Non-pigmented ciliary epithelial cell (primary cell): ENCODE results near the gene KRT4.

ENCODE experiments used
- DNase-seq: peaks from one replicate; pipeline ENCODE4 v3.0.0-alpha.2; 2010; ENCODE audit warnings: low read depth

Gene KRT4

DNA sequence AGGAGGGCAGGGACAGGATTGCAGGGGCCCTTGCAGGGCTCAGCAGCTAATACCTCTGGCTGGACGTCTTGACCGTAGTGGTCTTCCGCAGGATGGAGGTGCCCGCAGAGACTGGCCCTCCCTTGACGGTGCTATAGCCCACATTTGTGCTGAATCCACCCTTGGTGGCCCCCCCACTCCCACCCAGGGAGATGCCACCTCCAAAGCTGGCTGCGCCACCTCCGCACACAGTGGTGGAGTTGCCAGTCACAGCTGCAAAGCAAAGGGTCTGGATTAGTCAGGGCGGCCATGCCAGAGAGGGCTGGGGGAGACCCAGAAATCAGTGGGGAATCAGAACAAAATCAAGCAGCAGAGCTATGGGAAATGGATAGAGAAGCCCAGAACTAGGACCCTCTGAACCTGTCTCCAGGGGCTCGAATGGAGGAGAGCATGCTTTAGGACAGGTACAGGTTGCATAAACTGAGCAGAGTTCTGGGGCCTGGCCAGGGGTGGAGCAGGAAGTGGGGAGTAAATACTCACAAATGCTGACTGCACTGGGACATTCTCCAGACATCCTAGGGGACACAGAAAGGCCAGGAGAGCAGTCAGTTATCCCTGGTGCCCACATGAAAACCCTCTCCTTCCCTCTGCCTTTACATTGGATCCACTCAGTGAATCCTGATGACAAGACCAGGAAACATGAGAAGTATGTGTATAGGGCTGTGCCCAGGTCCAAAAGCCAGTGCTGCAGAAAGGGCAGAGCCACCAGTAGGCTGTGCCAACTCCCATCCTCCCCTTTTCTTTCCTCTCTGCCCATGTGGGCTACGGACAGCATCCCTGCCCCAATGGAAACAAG is 8.1 kb upstream of the KRT4 start:
- DNase-seq: no peak

DNA sequence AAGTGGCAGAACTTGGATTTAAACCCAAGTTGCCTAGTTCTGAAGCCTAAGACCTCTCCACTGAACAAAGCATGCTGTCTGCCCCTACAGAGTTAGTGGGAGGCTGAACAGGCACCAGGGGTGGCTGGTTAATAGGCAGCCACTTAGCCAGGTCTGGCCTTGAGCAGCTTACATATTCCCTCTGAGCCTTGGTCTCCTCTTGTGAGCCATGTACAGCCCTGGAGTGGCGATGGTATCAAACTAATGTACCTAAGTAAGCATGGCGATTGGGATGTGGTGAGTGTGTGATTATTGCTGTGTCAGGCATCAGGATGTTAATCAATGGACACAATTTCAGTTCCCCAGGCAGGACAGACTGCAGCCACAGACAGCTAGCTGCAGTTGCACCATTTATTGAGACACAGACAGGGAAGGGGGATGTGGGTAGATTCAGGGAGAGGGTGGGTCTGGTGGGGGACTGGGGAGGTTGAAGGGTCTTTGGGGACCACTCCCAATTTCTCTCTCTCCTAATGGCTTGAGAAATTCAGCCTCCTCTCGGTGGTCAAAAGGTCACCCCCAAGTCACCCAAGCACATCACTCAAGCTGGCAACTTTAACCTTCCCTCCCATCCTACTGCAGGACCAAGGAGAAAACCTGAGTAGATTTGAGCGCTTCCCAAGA is 7.3 kb upstream of the KRT4 start:
- no peak for DNase-seq

DNA sequence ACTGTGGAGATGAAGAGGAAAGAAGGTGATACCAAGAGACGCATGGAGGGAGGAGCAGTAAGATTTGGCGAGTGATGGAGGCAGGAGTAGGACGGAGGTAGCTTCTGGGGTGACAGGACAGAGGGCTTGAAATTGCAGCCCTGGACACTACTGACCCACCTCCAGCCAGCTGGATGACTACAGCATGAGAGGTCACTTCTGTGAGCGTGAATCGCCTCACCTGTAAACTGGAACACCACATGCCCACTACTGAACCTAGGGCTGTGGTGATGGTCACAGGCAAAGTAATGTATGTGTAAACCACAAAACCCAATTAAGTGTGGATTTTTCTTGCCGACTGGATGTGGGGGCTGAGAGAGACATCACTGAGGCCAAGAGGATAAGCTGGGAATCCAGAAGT is 6.6 kb upstream of the KRT4 start:
- DNase-seq: no peak

DNA sequence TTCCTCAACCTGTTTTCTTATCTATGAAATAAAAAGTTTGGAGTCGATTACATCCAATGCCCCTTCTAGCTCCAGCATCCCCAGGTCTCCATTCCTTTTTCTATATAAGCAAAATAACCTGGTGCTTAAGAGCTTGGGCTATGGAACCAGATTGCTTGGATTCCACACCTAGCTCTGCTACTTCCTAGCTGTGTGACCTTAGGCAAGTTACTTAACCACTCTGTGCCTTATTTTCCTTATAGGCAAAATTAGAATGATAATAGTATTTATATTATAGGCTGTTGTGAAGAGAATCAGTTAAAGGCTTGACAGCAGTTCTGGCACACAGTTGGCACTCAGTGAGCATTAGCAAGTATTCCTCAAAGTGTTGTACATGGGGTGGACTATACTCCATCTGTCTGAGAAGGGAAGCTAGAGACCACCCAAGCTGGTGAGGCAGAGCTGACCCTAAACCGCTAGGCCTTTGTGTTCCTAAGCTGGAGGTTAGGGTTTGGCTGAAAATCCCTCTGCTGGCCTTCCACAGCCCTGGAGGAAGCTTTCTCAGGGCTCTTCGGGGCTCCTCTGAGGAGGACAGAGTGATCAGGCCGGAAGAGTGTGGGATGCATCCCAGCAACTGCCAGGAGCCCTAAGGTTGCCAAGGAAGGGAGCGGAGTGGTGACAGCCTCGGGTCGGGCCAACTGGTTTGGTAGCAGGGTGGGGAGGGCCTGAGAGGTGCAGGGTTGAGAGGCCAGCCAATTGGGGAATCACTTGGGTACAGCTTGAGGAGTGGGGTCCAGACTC is 6.0 kb upstream of the KRT4 start:
- DNase-seq: no peak

DNA sequence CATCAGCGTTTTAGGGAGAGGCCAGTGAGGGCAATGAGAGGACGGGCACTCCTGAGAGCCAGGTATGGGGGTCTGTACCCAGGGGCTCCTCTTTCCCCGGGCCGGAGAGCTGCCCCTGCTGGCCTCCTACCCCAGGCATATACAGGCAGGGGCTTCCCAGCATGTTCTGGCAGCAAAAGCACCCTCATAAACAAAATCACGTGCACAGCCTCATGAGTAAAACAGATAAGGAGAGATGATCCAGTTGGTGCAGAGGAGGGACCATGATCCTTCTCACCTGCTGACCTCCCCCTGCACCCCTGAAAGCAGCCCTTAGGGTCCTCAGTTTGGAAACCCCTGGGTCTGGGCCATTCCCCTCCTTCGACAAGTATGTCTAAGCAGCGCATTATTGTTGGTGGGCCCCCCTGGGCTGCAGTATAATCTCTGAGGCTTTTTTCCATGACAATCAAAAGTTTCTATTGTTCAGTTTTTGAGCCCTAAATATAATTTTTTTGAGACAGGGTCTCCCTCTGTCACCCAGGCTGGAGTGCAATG is 5.0 kb upstream of the KRT4 start:
- DNase-seq: no peak

DNA sequence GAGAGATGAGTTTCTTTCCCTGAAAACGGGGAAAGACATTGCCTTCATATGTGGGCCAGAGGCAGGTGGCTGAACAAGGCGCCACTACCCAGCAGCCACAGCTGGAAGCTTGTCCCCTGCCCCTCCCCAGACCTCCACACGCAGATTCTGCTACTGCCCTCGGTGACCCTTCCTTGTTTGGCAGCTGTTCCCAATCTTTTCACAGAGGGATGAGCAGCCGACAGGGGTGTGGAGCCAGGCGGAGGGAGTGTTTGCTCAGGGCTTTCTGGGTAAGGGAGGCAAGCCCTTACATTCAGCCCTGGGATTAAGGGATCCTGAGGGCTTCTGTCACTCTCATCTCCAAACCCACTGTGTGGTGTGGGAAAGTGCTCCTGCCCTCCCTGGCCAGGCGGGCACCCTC is 4.5 kb upstream of the KRT4 start:
- DNase-seq: no peak

DNA sequence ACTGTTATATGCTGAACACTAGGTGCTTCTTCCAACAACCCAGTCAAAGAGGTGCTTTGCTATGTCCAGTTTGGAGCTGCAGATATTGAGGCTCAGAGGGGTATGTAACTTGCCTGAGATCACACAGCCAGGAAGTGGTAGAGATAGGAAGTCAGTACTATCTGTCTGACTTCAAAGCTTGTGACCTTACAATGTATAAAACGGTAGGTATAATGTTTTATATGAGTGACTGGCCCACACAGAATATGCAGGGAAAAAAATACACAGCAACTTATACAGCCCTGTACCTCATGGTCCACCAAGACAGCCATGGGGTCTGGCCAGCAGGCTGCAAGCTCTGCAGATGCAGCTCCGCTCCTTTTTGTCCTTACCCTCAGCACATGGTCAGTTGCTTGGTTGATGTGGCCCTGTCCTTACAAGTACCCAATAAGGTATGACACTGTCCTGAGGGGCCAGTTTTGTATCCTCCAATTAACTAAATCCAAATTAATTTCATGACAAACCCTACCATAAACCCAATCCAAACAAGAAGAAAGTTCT is 3.9 kb upstream of the KRT4 start:
- DNase-seq: no peak

DNA sequence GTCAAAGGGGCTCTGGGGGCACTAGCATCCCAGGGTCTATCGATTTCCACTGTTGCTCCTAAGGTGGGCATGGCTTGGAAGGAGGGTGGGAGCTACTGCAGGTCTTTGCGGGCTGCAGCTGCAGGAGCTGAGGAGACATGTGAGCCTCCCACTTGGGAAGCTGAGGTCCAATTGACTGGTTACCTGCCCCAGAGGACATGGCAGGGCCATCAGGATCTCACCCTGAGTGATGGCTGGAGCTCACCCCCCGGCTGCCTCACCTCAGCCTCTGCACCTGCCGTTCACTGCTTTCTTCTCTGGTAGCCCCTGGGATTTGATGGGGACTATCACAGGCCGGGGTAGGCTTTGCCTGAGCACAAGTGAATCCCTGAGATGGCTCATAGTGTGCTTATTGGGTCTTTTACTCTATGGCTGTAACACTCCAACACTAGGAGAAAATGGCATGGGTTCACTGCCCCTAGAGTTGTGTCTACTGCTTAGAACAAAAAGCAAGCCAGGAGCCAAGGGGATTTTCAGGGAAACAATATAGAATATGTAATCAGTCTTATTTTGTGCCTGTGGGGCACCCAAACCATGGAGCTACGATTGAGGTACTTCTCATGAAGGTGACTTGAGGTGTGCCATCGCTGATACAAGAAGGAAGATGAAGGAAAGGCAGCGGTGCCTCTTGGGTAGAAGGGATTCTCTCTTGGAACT is 3.2 kb upstream of the KRT4 start:
- no peak for DNase-seq

DNA sequence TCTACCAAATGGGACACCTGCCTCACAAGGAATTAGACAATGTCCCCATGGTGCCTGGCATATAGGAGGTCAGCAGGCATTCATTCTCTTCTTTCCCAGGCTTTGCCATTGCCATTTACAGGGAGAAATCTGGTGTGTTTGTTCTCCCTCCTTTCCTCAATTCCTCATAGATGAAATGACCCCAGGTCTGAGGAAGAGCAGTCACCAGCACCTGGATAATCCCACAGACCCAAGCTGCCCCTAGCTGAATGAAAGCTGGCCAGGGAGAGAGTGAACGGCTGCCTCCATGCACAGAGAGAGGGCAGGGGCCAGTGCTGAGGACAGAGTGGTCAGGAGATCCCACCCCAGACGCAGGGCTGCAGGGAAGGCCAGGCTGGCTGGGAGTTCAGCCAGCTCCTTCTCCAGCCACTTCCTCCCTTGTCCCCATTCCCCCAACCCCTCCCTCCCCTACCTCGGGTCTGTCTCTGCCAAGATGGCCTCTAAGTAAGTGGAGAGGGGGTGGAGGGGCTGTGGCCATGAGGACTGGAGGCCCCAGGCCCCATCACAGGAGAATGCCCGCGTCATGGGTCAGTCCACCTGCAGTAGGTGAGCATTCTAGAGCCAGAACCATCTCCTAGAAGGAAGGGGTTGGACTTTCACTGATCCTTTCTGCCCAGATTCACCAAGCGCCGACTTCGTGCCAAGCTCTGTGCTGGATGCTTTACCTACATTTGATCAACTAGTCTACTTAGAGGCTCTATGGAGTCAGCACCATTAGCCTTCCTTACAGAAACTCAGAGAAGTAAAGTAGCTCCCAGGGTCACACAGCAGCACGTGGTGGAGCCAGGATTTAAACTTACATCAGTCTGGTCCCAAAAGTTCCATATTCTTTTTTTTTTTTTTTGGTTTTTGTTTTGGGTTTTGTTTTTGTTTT is 2.0 kb upstream of the KRT4 start:
- DNase-seq: no peak

DNA sequence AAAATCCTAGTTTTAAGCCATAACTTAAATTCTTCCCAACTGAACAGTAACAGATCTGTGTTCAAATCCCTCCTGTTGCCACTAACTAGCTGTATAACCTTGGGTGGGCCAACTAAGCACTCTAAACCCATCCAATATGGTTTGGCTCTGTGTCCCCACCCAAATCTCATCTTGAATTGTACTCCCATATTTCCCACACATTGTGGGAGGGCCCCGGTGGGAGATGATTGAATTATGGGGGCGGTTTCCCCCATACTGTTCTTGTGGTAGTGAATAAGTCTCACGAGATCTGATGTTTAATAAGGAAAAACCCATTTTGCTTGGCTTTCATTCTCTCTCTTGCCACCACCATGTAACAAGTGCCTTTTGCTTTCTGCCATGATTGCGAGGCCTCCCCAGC is 1.2 kb upstream of the KRT4 start:
- no peak for DNase-seq

DNA sequence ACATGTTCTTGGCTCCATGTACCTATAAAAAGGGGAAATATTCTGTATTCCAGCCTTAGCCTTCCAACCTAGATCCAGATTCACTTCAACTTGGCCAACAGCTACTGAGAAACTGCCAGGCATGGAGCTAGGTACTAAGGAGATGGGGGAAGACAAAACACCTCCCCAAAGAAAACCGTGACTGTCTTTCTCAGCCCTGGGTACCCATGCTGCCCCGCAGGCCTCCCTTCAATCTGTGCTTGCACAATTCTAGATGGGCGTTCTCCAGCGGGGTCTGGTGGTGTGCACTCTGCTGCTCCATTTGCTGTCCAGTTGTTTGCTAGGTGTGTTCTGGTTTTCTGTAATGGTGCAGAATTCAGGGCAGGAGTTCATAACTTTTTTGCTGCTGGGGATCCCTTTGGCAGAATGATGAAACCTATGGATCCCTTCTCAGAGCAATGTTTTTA is 817 bp upstream of the KRT4 start:
- no peak for DNase-seq

DNA sequence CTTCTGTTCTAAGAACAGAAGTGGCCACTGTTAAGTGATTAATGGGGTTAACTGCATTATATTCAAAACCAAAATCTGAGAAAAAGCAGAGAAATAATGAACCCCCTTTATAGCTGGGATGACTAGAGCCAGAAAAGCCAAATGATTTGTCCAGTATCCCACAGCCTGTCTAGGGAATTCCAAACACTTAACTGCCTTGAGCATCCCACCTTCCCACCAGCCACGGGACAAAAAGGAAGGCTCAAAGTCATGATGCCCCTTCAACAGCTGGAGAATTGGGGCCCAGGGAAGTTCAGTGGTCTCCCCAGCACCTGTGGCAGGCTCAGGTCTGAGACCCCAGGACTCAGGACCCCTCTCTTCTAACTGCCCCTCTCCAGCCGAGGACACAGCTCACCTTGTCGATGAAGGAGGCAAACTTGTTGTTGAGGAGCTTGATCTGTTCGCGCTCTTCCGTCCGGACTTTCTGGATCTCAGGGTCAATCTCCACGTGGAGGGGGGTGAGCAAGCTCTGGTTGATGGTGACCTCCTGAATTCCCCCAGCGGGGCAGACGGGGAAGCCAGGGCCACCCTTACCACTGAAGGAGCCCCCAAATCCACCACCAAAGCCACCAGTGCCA is 605 bp downstream of the KRT4 start:
- DNase-seq: no peak

DNA sequence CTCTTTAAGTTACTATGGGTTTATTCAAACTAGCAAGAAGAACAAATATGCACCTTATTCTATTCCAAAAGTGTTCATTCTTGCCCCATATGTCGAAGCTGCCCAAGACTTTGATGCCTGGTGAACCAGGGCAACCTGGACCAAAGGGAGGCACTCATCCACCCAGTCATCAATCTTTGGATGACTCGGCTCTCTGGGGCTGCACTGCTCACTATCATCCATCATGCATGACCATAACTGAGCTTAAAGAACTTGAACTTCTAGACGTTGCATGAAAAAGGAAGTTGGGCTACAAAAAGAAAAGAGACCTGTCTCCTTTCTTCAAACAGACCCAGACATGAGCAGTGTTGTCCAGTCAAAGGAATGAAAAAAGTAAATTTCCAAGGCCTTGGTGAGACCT is 1.2 kb downstream of the KRT4 start:
- DNase-seq: no peak

DNA sequence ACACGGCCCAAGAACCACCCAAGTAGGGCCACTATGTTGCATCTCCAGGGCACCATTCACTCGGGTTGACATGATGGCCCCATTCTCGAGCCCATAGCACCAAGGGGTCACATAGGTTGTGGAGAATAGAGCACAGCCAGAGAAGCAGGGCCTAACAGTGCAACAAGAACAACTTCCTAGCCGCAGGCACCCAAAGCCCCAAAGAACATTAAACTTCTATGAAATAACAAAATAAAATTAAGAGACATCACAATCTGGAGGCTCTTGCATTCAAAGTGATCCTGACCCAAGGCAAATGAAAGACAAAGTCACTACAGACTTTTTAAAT is 1.9 kb downstream of the KRT4 start:
- no peak for DNase-seq

DNA sequence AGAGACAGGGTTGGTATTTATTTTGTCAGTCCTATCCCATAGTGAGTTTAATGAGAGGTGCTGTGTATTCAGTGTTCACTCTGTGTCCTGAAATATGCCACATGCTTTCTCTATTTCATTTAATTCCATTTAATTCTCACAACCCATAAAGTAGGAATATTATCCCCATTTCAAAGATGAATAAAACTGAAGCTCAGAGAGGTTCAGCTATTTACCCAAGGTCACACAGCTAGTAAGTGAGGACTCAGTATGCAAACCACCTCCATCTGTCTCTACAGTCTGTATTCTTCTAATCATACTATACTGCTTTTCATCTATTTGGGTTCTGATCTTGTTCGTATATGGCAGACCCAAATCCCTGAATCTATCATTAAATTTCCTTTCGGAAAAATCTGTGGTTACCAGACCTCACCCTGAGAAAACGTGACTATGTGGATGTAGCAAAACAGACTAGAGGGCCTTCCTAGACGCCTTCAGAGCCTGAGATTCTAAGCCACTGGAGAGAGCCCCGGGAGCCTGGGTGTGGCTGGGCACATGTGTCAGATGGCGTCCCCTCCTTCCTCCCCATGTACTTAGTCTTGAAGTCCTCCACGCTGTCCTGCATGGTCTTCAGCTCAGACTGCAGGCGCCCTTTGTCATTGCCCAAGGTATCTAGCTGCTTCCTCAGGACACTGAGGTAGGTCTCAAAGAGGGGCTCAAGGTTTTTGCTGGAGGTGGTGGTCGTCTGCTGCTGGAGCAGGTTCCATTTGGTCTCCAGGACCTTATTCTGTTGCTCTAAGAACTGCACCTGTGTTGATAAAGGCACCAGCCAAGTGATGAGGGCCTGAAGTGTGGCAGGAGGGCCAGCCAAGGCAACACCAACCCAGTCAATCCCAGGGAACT is 2.5 kb downstream of the KRT4 start:
- DNase-seq: no peak

DNA sequence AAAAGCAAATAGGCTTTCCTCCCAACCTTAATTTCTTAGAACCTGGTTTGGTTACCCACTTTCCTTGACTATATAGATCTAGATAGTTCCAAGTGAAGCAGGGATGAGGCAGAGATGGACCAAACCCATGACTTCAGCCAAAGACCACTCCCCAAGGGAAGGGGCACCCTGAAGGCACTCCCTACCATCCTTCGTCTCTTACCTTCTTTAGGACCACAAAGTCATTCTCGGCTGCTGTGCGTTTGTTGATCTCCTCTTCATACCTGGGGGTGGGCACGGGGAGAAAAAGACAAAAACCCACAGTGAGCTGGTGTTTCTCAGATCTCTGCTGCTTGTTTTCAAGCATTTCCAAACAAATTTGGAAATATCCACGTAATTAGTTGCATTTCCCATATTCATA is 3.4 kb downstream of the KRT4 start:
- no peak for DNase-seq

DNA sequence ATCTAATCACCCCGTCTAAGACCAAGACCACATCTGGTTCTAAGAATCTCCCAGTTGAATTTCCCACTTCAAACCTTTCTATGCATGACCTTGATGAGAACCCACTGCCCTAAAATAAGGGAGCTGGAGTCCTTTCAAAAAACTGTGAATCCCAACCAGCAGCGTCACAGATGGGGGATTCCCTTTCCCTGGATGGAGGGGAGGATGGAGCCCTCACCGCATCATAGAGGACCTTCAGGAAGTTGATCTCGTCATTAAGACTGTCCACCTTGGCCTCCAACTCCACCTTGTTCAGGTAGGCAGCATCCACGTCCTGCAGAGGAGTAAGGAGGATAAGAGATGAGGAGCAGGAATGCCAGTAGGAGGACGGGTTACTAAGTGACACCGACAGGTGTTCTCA is 4.8 kb downstream of the KRT4 start:
- no peak for DNase-seq

DNA sequence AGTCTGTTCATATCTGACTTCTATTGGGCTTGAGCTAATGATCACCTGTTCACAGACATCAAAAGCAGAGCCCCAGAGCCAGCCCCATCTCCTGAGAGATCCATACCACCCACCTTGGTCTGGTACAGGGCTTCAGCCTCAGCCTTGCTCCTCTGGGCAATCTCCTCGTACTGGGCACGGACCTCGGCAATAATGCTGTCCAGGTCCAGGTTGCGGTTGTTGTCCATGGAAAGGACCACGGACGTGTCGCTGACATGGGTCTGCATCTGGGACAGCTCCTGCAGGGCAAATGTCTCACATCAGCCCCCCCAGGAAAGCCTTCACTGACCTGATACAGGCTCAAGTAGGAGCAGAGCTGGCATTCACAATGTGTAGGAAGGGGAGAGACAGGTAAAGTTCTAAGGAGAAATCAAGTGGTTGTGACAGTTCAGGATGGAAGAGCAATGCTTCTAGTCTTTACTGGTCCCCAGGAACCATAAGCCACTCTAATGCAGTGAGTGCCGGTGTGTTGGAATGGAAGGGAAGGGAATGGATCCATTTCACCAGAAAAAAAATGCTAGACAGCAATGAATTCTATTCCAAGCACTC is 5.2 kb downstream of the KRT4 start:
- DNase-seq: no peak
